Esophagus muscularis mucosa (tissue), 3 donors: ENCODE results near the gene ZNF76.

Source experiments
- CTCF ChIP-seq, 3 experiments: fragments of 200-600 bp in 2 of 3; fragments of 450-650 bp in 1 of 3; sonication (generic) in 2 of 3; IDR thresholded peaks; one replicate each; pipeline ENCODE4 v1.5.1; 2017 to 2019; ENCODE audit warnings: antibody characterized with exemption in 3 of 3, mild to moderate bottlenecking in 2 of 3, moderate library complexity in 1 of 3
- POLR2A ChIP-seq: fragments of 450-650 bp; IDR thresholded peaks from one replicate; pipeline ENCODE4 v1.6.1; 2017; ENCODE audit warnings: antibody characterized with exemption, moderate library complexity, mild to moderate bottlenecking, low read depth

GRCh38 chr6:35293681-35294080, 34.1 kb downstream of the ZNF76 start:
- TF ChIP-seq CTCF (IDR thresholded peaks at IDR 0.05) (no peak), POLR2A (no peak)
